ENCODE measurements around the gene TBCCD1. TPM values are rescaled to one million over a fixed set of nuclear protein-coding genes. Genes with fewer than 3 reads are reported as not detected.

The TBCCD1 gene
- total and polyA plus RNA-seq, 2 of the 8 experiments (the other 6 are each of a cell fraction or from before 2014, with no cell fraction given): 11.3 to 13.9 TPM

GRCh38 chr3:186523434-186523833, 43.7 kb downstream of the TBCCD1 start:
- Histone ChIP-seq H3K27me3 (replicated peaks in 1 of 4; ENCODE audit: control insufficient read depth in 3 of 4, extremely low read depth in 1 of 4, insufficient read depth in 3 of 4, low read length in 3 of 4) (no peaks in the 10 kb centered on the region; a peak in 1 of 7 replicates), H4K20me1 (replicated peaks in 1 of 2; ENCODE audit: control insufficient read depth in 1 of 2, insufficient read depth in 2 of 2, low read length in 2 of 2) (no peaks in the 10 kb centered on the region), H3K9ac (replicated peaks in 1 of 4; ENCODE audit: extremely low read depth in 1 of 4, low read depth in 3 of 4, low read length in 3 of 4) (no peak overlapping the region), H3K4me3 (ENCODE audit: extremely low read depth in 1 of 4, insufficient read depth in 2 of 4, low read depth in 3 of 4, low read length in 4 of 4) (no peak overlapping the region), H2BK15ac (ENCODE audit: low read length) (no peak overlapping the region), H4K5ac (ENCODE audit: insufficient read length, low read depth, low read length) (no peak overlapping the region), H2BK120ac (replicated peaks; ENCODE audit: low read depth, low read length) (no peak overlapping the region), H3K23me2 (ENCODE audit: low read depth, low read length) (peaks cover 2% of the 10 kb centered on the region; the same call in 1 of the 2 replicates), H3K56ac (replicated peaks; ENCODE audit: insufficient read length, low read depth, low read length) (no peak overlapping the region), H3K4me1 (replicated peaks in 1 of 4; ENCODE audit: control insufficient read depth in 3 of 4, insufficient read depth in 4 of 4, low read length in 3 of 4) (no peaks in the 10 kb centered on the region), H3K79me2 (ENCODE audit: control insufficient read depth in 1 of 2, insufficient read depth in 2 of 2, low read length in 2 of 2) (no peaks in the 10 kb centered on the region), H3K4ac (replicated peaks; ENCODE audit: insufficient read length, low read depth, low read length) (no peak overlapping the region), H2BK20ac (ENCODE audit: low read length) (no peak overlapping the region), H3K27ac (ENCODE audit: low read depth, low read length) (no peak overlapping the region), H3K18ac (ENCODE audit: extremely low read depth, low read length) (no peak overlapping the region), H4K91ac (replicated peaks; ENCODE audit: insufficient read length, low read length) (no peak overlapping the region), H2AK5ac (ENCODE audit: low read depth, low read length) (no peak overlapping the region), H3K9me3 (ENCODE audit: insufficient read depth in 2 of 2, low read depth in 1 of 2, low read length in 1 of 2) (no peaks in the 10 kb centered on the region), H3K14ac (ENCODE audit: insufficient read length) (no peak overlapping the region), H2BK12ac (ENCODE audit: low read depth, low read length) (no peak overlapping the region), H3K79me1 (ENCODE audit: low read depth, low read length) (no peaks in the 10 kb centered on the region), H2AFZ (ENCODE audit: low read length) (no peak overlapping the region), H4K8ac (ENCODE audit: extremely low read depth, insufficient read depth, low read length) (no peak overlapping the region), H3K36me3 (ENCODE audit: control insufficient read depth in 2 of 4, insufficient read depth in 4 of 4, low read length in 3 of 4) (no peaks in the 10 kb centered on the region), H2BK5ac (ENCODE audit: low read depth, low read length) (no peak overlapping the region), H3K23ac (ENCODE audit: insufficient read length) (no peak overlapping the region), H3K4me2 (ENCODE audit: insufficient read depth in 1 of 2, low read depth in 2 of 2, low read length in 2 of 2) (no peak overlapping the region)
- ChIA-PET POLR2A (ENCODE audit: partially characterized antibody) (interaction anchor here (0.6 kb wide), 1 partner anchor 427 kb away, joined by 3 read pairs; no protein-coding TSS in a partner anchor), CTCF (ENCODE audit: partially characterized antibody) (no interaction called here)
- 95% methylated on average over 2 of the region's 2 CpGs; no CpG with 5 or more reads in 1 of the 2 experiments for WGBS, 2 experiments (ENCODE audit: extremely low coverage in 1 of 2, insufficient coverage in 1 of 2, insufficient read length in 1 of 2, insufficient replicate concordance in 2 of 2, low coverage in 1 of 2, low lambda C conversion rate in 2 of 2, missing lambda C conversion rate in 1 of 2)
- FAIRE-seq: no peak
- no peak for DNase-seq (ENCODE audit: low read depth in 1 of 2, low spot score in 2 of 2)
- no peak for TF ChIP-seq CEBPB (IDR thresholded peaks at IDR 0.05; ENCODE audit: low read depth, low read length)
- no peak for TF ChIP-seq POLR2A (IDR thresholded peaks at IDR 0.05; ENCODE audit: control extremely low read depth in 1 of 2, low read depth in 2 of 2, low read length in 2 of 2)
- no peak for TF ChIP-seq EP300 (IDR thresholded peaks at IDR 0.05; ENCODE audit: borderline replicate concordance in 1 of 2, low read depth in 2 of 2, low read length in 2 of 2)
- TF ChIP-seq GTF2F1 (IDR thresholded peaks at IDR 0.05; ENCODE audit: borderline replicate concordance, low read depth, low read length): no peak
- no peak for TF ChIP-seq HDAC2 (IDR thresholded peaks at IDR 0.05; ENCODE audit: borderline replicate concordance in 1 of 2, low read depth in 2 of 2, low read length in 2 of 2)
- TF ChIP-seq POU5F1 (IDR thresholded peaks at IDR 0.05; ENCODE audit: low read depth, low read length): no peak
- no peak for TF ChIP-seq SP2 (IDR thresholded peaks at IDR 0.05; ENCODE audit: low read length)
- no peak for TF ChIP-seq TAF1 (IDR thresholded peaks at IDR 0.05; ENCODE audit: low read depth, low read length)
